ENCODE data around the gene PRKG1.

Gene PRKG1

GRCh38 chr10:51502124-51502523, 427.8 kb downstream of the PRKG1 start:
- no peaks in the 10 kb centered on the region for H3K79me2 ChIP-seq (ENCODE audit: control insufficient read depth, insufficient read depth, low read length)

GRCh38 chr10:51503378-51503777, 429.1 kb downstream of the PRKG1 start:
- Histone ChIP-seq H2AK5ac (ENCODE audit: low read length) (no peak overlapping the region), H4K8ac (ENCODE audit: low read depth, low read length) (no peak overlapping the region), H3K79me1 (ENCODE audit: low read length) (no peaks in the 10 kb centered on the region), H3K9ac (ENCODE audit: low read length) (no peak overlapping the region), H3K27me3 (ENCODE audit: insufficient read depth, low read length, poor library complexity) (no peaks in the 10 kb centered on the region), H2BK15ac (replicated peaks; ENCODE audit: low read depth) (no peak overlapping the region), H3K18ac (ENCODE audit: low read length) (no peak overlapping the region), H3K4me3 (ENCODE audit: low read length) (no peak overlapping the region), H2BK120ac (ENCODE audit: low read depth, low read length) (no peak overlapping the region), H3K4me2 (ENCODE audit: low read length) (no peak overlapping the region), H3K79me2 (ENCODE audit: control insufficient read depth, insufficient read depth, low read length) (no peaks in the 10 kb centered on the region), H4K5ac (ENCODE audit: low read length) (no peak overlapping the region), H3K27ac (ENCODE audit: low read depth, low read length) (no peak overlapping the region), H3K4ac (ENCODE audit: low read depth, low read length) (no peak overlapping the region), H3K4me1 (ENCODE audit: control insufficient read depth, low read depth, low read length) (no peaks in the 10 kb centered on the region), H3K23ac (ENCODE audit: low read length) (no peak overlapping the region), H3K36me3 (ENCODE audit: control insufficient read depth, insufficient read depth, low read length) (no peaks in the 10 kb centered on the region), H2BK5ac (ENCODE audit: low read length) (no peak overlapping the region), H3K56ac (ENCODE audit: low read length) (no peak overlapping the region)
- WGBS (ENCODE audit: extremely low coverage, insufficient coverage, low lambda C conversion rate): no CpG with 5 or more reads among the region's 1 CpG
- no peak for DNase-seq

More at GRCh38 chr10:51502124-51502523, 427.8 kb downstream of the PRKG1 start:
- H2BK5ac ChIP-seq (ENCODE audit: low read length): no peak overlapping the region
- no peaks in the 10 kb centered on the region for H3K4me1 ChIP-seq (ENCODE audit: control insufficient read depth, low read depth, low read length)
- no peak overlapping the region for H3K4ac ChIP-seq (ENCODE audit: low read depth, low read length)
- H3K23ac ChIP-seq (ENCODE audit: low read length): no peak overlapping the region
- DNase-seq: no peak
- no peak overlapping the region for H3K9ac ChIP-seq (ENCODE audit: low read length)
- no peaks in the 10 kb centered on the region for H3K79me1 ChIP-seq (ENCODE audit: low read length)
- no CpG with 5 or more reads among the region's 1 CpG for WGBS (ENCODE audit: extremely low coverage, insufficient coverage, low lambda C conversion rate)
- H3K56ac ChIP-seq (ENCODE audit: low read length): no peak overlapping the region
- no peaks in the 10 kb centered on the region for H3K36me3 ChIP-seq (ENCODE audit: control insufficient read depth, insufficient read depth, low read length)
- H4K5ac ChIP-seq (ENCODE audit: low read length): no peak overlapping the region
- H3K27me3 ChIP-seq (ENCODE audit: insufficient read depth, low read length, poor library complexity): no peaks in the 10 kb centered on the region
- no peak overlapping the region for H2BK15ac ChIP-seq (replicated peaks; ENCODE audit: low read depth)
- no peak overlapping the region for H3K4me2 ChIP-seq (ENCODE audit: low read length)
- no peak overlapping the region for H3K27ac ChIP-seq (ENCODE audit: low read depth, low read length)
- no peak overlapping the region for H3K18ac ChIP-seq (ENCODE audit: low read length)
- H4K8ac ChIP-seq (ENCODE audit: low read depth, low read length): no peak overlapping the region
- H3K4me3 ChIP-seq (ENCODE audit: low read length): no peak overlapping the region
- H2AK5ac ChIP-seq (ENCODE audit: low read length): no peak overlapping the region
- H2BK120ac ChIP-seq (ENCODE audit: low read depth, low read length): no peak overlapping the region

DNA sequence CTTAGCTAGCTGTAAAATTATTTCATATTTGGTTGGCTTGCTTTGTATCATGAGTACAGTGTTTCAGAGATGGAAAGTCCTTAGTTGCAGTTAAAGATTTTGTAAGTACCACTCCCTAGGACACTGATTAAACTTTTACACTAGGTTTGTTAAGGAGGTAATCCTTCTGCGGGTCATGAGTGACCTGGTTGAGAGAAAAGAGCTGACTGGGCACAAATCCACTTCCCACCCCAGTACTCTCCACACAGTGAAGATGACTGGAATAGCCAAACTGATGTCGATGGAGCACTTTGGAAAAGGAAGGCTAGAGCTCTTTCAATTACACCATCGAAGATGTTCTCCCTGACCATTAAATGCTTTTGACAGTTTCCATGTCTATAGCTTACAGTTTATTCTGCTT, 433.2 kb downstream of the PRKG1 start:
- no peak for DNase-seq
- Histone ChIP-seq H4K5ac (ENCODE audit: low read length) (no peak overlapping the region), H3K4me2 (ENCODE audit: low read length) (no peak overlapping the region), H3K79me1 (ENCODE audit: low read length) (no peaks in the 10 kb centered on the region), H2BK15ac (replicated peaks; ENCODE audit: low read depth) (no peak overlapping the region), H2BK120ac (ENCODE audit: low read depth, low read length) (no peak overlapping the region), H3K56ac (ENCODE audit: low read length) (no peak overlapping the region), H3K4ac (ENCODE audit: low read depth, low read length) (no peak overlapping the region), H3K4me1 (ENCODE audit: control insufficient read depth, low read depth, low read length) (no peaks in the 10 kb centered on the region), H3K9ac (ENCODE audit: low read length) (no peak overlapping the region), H3K4me3 (ENCODE audit: low read length) (no peak overlapping the region), H3K79me2 (ENCODE audit: control insufficient read depth, insufficient read depth, low read length) (no peaks in the 10 kb centered on the region), H3K27ac (ENCODE audit: low read depth, low read length) (no peak overlapping the region), H3K36me3 (ENCODE audit: control insufficient read depth, insufficient read depth, low read length) (no peaks in the 10 kb centered on the region), H3K27me3 (ENCODE audit: insufficient read depth, low read length, poor library complexity) (no peaks in the 10 kb centered on the region), H3K23ac (ENCODE audit: low read length) (no peak overlapping the region), H3K18ac (ENCODE audit: low read length) (no peak overlapping the region), H2AK5ac (ENCODE audit: low read length) (no peak overlapping the region), H2BK5ac (ENCODE audit: low read length) (no peak overlapping the region), H4K8ac (ENCODE audit: low read depth, low read length) (no peak overlapping the region)
- WGBS (ENCODE audit: extremely low coverage, insufficient coverage, low lambda C conversion rate): no CpG with 5 or more reads among the region's 3 CpGs

DNA sequence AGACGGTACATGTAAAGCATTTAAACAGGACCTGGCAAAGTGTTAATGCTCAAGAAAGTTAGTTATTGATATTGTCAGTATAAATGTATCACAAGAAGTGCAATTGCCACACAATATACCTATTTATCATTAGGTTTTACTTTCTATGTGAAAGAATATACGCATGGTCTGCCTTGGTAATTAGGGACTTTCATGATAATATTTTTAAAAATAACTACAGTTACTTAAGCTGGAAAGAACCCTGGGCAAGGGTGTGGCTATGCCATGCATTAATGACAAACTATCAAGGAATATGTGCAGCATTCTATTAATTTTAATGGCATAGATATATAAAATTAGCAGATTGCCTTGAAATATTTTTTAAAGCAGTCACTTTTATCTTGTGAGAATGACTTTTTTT, 433.9 kb downstream of the PRKG1 start:
- no peak overlapping the region for H3K56ac ChIP-seq (ENCODE audit: low read length)
- H3K23ac ChIP-seq (ENCODE audit: low read length): no peak overlapping the region
- no peak overlapping the region for H3K18ac ChIP-seq (ENCODE audit: low read length)
- H3K27me3 ChIP-seq (ENCODE audit: insufficient read depth, low read length, poor library complexity): no peaks in the 10 kb centered on the region
- no peak overlapping the region for H2BK120ac ChIP-seq (ENCODE audit: low read depth, low read length)
- H3K79me1 ChIP-seq (ENCODE audit: low read length): no peaks in the 10 kb centered on the region
- no CpG with 5 or more reads among the region's 2 CpGs for WGBS (ENCODE audit: extremely low coverage, insufficient coverage, low lambda C conversion rate)
- no peak overlapping the region for H3K4ac ChIP-seq (ENCODE audit: low read depth, low read length)
- no peak overlapping the region for H2BK5ac ChIP-seq (ENCODE audit: low read length)
- H3K36me3 ChIP-seq (ENCODE audit: control insufficient read depth, insufficient read depth, low read length): no peaks in the 10 kb centered on the region
- H3K4me1 ChIP-seq (ENCODE audit: control insufficient read depth, low read depth, low read length): no peaks in the 10 kb centered on the region
- no peak overlapping the region for H2AK5ac ChIP-seq (ENCODE audit: low read length)
- H3K9ac ChIP-seq (ENCODE audit: low read length): no peak overlapping the region
- H3K4me3 ChIP-seq (ENCODE audit: low read length): no peak overlapping the region
- DNase-seq: no peak
- H3K4me2 ChIP-seq (ENCODE audit: low read length): no peak overlapping the region
- no peaks in the 10 kb centered on the region for H3K79me2 ChIP-seq (ENCODE audit: control insufficient read depth, insufficient read depth, low read length)
- H4K8ac ChIP-seq (ENCODE audit: low read depth, low read length): no peak overlapping the region
- H4K5ac ChIP-seq (ENCODE audit: low read length): no peak overlapping the region
- H2BK15ac ChIP-seq (replicated peaks; ENCODE audit: low read depth): no peak overlapping the region
- no peak overlapping the region for H3K27ac ChIP-seq (ENCODE audit: low read depth, low read length)

DNA sequence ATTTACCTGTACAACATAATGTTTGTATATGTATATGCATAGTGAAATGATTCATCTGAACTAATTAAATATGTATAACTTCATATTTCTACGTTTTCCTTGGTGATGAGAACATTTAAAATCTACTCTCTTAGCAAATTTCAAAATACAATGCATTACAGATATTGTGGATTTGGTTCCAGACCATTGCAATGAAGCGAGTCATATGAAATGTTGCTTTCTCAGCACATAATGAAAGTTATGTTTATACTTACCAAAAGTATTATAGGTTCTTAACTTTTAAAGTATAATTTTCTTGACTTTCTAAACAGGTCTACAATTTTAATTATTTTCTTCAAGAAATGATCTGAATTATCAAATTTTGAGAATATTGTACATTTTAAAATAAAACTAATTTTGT, 435.9 kb downstream of the PRKG1 start:
- no peak overlapping the region for H3K4me2 ChIP-seq (ENCODE audit: low read length)

GRCh38 chr10:51521605-51522004, 447.3 kb downstream of the PRKG1 start:
- no peak overlapping the region for H4K5ac ChIP-seq (ENCODE audit: low read length)
- no peak overlapping the region for H3K56ac ChIP-seq (ENCODE audit: low read length)
- peaks cover 2% of the 10 kb centered on the region for H3K4me1 ChIP-seq (ENCODE audit: control insufficient read depth, low read depth, low read length)
- no peak for DNase-seq
- H3K4me3 ChIP-seq (ENCODE audit: low read length): no peak overlapping the region
- no peak overlapping the region for H2BK5ac ChIP-seq (ENCODE audit: low read length)
- no peaks in the 10 kb centered on the region for H3K36me3 ChIP-seq (ENCODE audit: control insufficient read depth, insufficient read depth, low read length)
- H3K18ac ChIP-seq (ENCODE audit: low read length): no peak overlapping the region
- no peak overlapping the region for H4K8ac ChIP-seq (ENCODE audit: low read depth, low read length)
- no peaks in the 10 kb centered on the region for H3K79me1 ChIP-seq (ENCODE audit: low read length)
- H3K27ac ChIP-seq (ENCODE audit: low read depth, low read length): no peak overlapping the region
- H3K9ac ChIP-seq (ENCODE audit: low read length): no peak overlapping the region
- H3K4me2 ChIP-seq (ENCODE audit: low read length): no peak overlapping the region
- H3K27me3 ChIP-seq (ENCODE audit: insufficient read depth, low read length, poor library complexity): no peaks in the 10 kb centered on the region
- no peak overlapping the region for H3K23ac ChIP-seq (ENCODE audit: low read length)
- no peak overlapping the region for H2BK120ac ChIP-seq (ENCODE audit: low read depth, low read length)
- H3K4ac ChIP-seq (ENCODE audit: low read depth, low read length): no peak overlapping the region
- no CpG with 5 or more reads among the region's 2 CpGs for WGBS (ENCODE audit: extremely low coverage, insufficient coverage, low lambda C conversion rate)
- H2BK15ac ChIP-seq (replicated peaks; ENCODE audit: low read depth): no peak overlapping the region
- H2AK5ac ChIP-seq (ENCODE audit: low read length): no peak overlapping the region
- no peaks in the 10 kb centered on the region for H3K79me2 ChIP-seq (ENCODE audit: control insufficient read depth, insufficient read depth, low read length)

More for the DNA sequence above, 435.9 kb downstream of the PRKG1 start:
- no peak overlapping the region for H2BK120ac ChIP-seq (ENCODE audit: low read depth, low read length)
- H3K23ac ChIP-seq (ENCODE audit: low read length): no peak overlapping the region
- H2AK5ac ChIP-seq (ENCODE audit: low read length): no peak overlapping the region
- no peak overlapping the region for H3K9ac ChIP-seq (ENCODE audit: low read length)
- no peaks in the 10 kb centered on the region for H3K79me1 ChIP-seq (ENCODE audit: low read length)
- H3K4ac ChIP-seq (ENCODE audit: low read depth, low read length): no peak overlapping the region
- no peaks in the 10 kb centered on the region for H3K79me2 ChIP-seq (ENCODE audit: control insufficient read depth, insufficient read depth, low read length)
- H2BK5ac ChIP-seq (ENCODE audit: low read length): no peak overlapping the region
- H3K36me3 ChIP-seq (ENCODE audit: control insufficient read depth, insufficient read depth, low read length): no peaks in the 10 kb centered on the region
- no peak overlapping the region for H4K8ac ChIP-seq (ENCODE audit: low read depth, low read length)
- H3K4me3 ChIP-seq (ENCODE audit: low read length): no peak overlapping the region
- WGBS (ENCODE audit: extremely low coverage, insufficient coverage, low lambda C conversion rate): no CpG with 5 or more reads among the region's 2 CpGs
- H3K27ac ChIP-seq (ENCODE audit: low read depth, low read length): no peak overlapping the region
- no peak overlapping the region for H2BK15ac ChIP-seq (replicated peaks; ENCODE audit: low read depth)
- H3K4me1 ChIP-seq (ENCODE audit: control insufficient read depth, low read depth, low read length): no peaks in the 10 kb centered on the region
- DNase-seq: no peak
- no peak overlapping the region for H4K5ac ChIP-seq (ENCODE audit: low read length)
- no peaks in the 10 kb centered on the region for H3K27me3 ChIP-seq (ENCODE audit: insufficient read depth, low read length, poor library complexity)
- no peak overlapping the region for H3K18ac ChIP-seq (ENCODE audit: low read length)
- H3K56ac ChIP-seq (ENCODE audit: low read length): no peak overlapping the region
